OCI-LY1 (cell line): ENCODE data around the gene TANC1.

ENCODE experiments used
- H2AFZ ChIP-seq: fragments of 200-600 bp; sonication (generic), shearing (Covaris generic); 2 replicates; pipeline ENCODE4 v1.6.0; 2014; ENCODE audit warnings: antibody characterized with exemption, mild to moderate bottlenecking, low read length
- H3F3A ChIP-seq: fragments of 200-600 bp; sonication (generic), shearing (Covaris generic); 2 replicates; pipeline ENCODE4 v1.6.0; 2014; ENCODE audit warnings: mild to moderate bottlenecking, antibody characterized with exemption, low read length, moderate library complexity; ENCODE audit not compliant: insufficient read depth
- H3K27ac ChIP-seq: fragments of 200-600 bp; sonication (generic); 2 replicates; pipeline ENCODE4 v1.5.1; 2014; ENCODE audit warnings: low read length, mixed run types, mild to moderate bottlenecking, low read depth; ENCODE audit not compliant: poor library complexity, severe bottlenecking
- H3K27me3 ChIP-seq: fragments of 200-600 bp; sonication (generic); 2 replicates; pipeline ENCODE4 v1.6.0; 2014; ENCODE audit warnings: antibody characterized with exemption, mild to moderate bottlenecking, low read length, moderate library complexity; ENCODE audit not compliant: insufficient read depth
- H3K36me3 ChIP-seq: fragments of 200-600 bp; sonication (generic); 2 replicates; pipeline ENCODE4 v1.6.1; 2014; ENCODE audit warnings: mild to moderate bottlenecking, antibody characterized with exemption, low read length, moderate library complexity, mixed read lengths; ENCODE audit not compliant: insufficient read depth
- H3K4me1 ChIP-seq: fragments of 200-600 bp; sonication (generic); 2 replicates; pipeline ENCODE4 v1.5.1; 2014; ENCODE audit warnings: mild to moderate bottlenecking, low read length, moderate library complexity; ENCODE audit not compliant: insufficient read depth, severe bottlenecking
- H3K4me2 ChIP-seq: fragments of 200-600 bp; sonication (generic), shearing (Covaris generic); 2 replicates; pipeline ENCODE4 v1.6.1; 2014; ENCODE audit warnings: low read length
- H3K4me3 ChIP-seq: fragments of 200-600 bp; sonication (generic); 2 replicates; pipeline ENCODE4 v1.5.1; 2014; ENCODE audit warnings: low read length, low read depth, mild to moderate bottlenecking, mixed read lengths; ENCODE audit not compliant: poor library complexity, severe bottlenecking
- H3K79me2 ChIP-seq: fragments of 200-600 bp; shearing (Covaris generic); 2 replicates; pipeline ENCODE4 v1.6.1; 2016; ENCODE audit warnings: mixed run types, low read length, mixed read lengths; ENCODE audit not compliant: insufficient read depth
- H3K9ac ChIP-seq: fragments of 200-600 bp; sonication (generic), shearing (Covaris generic); 2 replicates; pipeline ENCODE4 v1.6.1; 2014; ENCODE audit warnings: mild to moderate bottlenecking, low read length, mixed read lengths
- H3K9me2 ChIP-seq: fragments of 200-600 bp; sonication (generic), shearing (Covaris generic); 2 replicates; pipeline ENCODE4 v1.6.1; 2014; ENCODE audit warnings: low read depth, mild to moderate bottlenecking, low read length, mixed read lengths
- H3K9me3 ChIP-seq: fragments of 200-600 bp; shearing (Covaris generic); 2 replicates; pipeline ENCODE4 v1.6.1; 2014; ENCODE audit warnings: low read length, mixed read lengths
- H4K20me1 ChIP-seq: fragments of 200-600 bp; sonication (generic), shearing (Covaris generic); 2 replicates; pipeline ENCODE4 v1.6.0; 2016; ENCODE audit warnings: mild to moderate bottlenecking, low read length; ENCODE audit not compliant: insufficient read depth
- CTCF ChIP-seq: fragments of 200-600 bp; sonication (generic), shearing (Covaris generic); IDR thresholded peaks from 2 replicates; pipeline ENCODE4 v1.5.1; 2017; ENCODE audit warnings: mild to moderate bottlenecking, antibody characterized with exemption, low read length, moderate library complexity, mixed read lengths
- EZH2 ChIP-seq: fragments of 200-600 bp; sonication (generic), shearing (Covaris generic); IDR thresholded peaks from 2 replicates; pipeline ENCODE4 v1.8.0; 2017; ENCODE audit warnings: borderline replicate concordance, mixed run types, mild to moderate bottlenecking, antibody characterized with exemption, low read length, moderate library complexity, mixed read lengths

The TANC1 gene

GRCh38 chr2:159214325-159214865 lies 246.0 kb downstream of the TANC1 start:
- TF ChIP-seq EZH2 = no peak
- TF ChIP-seq CTCF = no peak
- Histone ChIP-seq H3K4me2 (no peak overlapping the region), H4K20me1 (no peaks in the 10 kb centered on the region), H3K27me3 (no peaks in the 10 kb centered on the region), H3K9me3 (no peaks in the 10 kb centered on the region), H3F3A (no peaks in the 10 kb centered on the region), H3K27ac (no peak overlapping the region), H3K79me2 (no peaks in the 10 kb centered on the region), H3K4me3 (no peak overlapping the region), H3K9me2 (no peaks in the 10 kb centered on the region), H2AFZ (no peak overlapping the region), H3K9ac (no peak overlapping the region), H3K4me1 (no peaks in the 10 kb centered on the region), H3K36me3 (no peaks in the 10 kb centered on the region)

GRCh38 chr2:159215116-159215515 lies 246.7 kb downstream of the TANC1 start:
- H3K4me2 ChIP-seq = no peak overlapping the region
- H3K27ac ChIP-seq = no peak overlapping the region
- H3K36me3 ChIP-seq = no peaks in the 10 kb centered on the region
- no peaks in the 10 kb centered on the region for H3K9me3 ChIP-seq
- H3K9ac ChIP-seq = no peak overlapping the region
- TF ChIP-seq CTCF (no peak), EZH2 (no peak)
- no peaks in the 10 kb centered on the region for H3K27me3 ChIP-seq
- no peaks in the 10 kb centered on the region for H3F3A ChIP-seq
- no peak overlapping the region for H2AFZ ChIP-seq
- H3K4me3 ChIP-seq = no peak overlapping the region
- H3K9me2 ChIP-seq = no peaks in the 10 kb centered on the region
- H4K20me1 ChIP-seq = no peaks in the 10 kb centered on the region
- H3K79me2 ChIP-seq = no peaks in the 10 kb centered on the region
- H3K4me1 ChIP-seq = no peaks in the 10 kb centered on the region

- Histone ChIP-seq H3K4me3 (no peak overlapping the region), H3K79me2 (no peaks in the 10 kb centered on the region)
- TF ChIP-seq CTCF (no peak), EZH2 (no peak)
Measured at GRCh38 chr2:159217676-159218075, 249.2 kb downstream of the TANC1 start.

More at GRCh38 chr2:159217676-159218075, 249.2 kb downstream of the TANC1 start:
- Histone ChIP-seq H4K20me1 (no peaks in the 10 kb centered on the region), H3F3A (no peaks in the 10 kb centered on the region), H3K4me2 (no peak overlapping the region), H3K9me2 (no peaks in the 10 kb centered on the region), H3K27me3 (no peaks in the 10 kb centered on the region), H3K9ac (no peak overlapping the region), H2AFZ (no peak overlapping the region), H3K27ac (no peak overlapping the region), H3K4me1 (no peaks in the 10 kb centered on the region), H3K36me3 (no peaks in the 10 kb centered on the region), H3K9me3 (no peaks in the 10 kb centered on the region)
